Stimulated activated CD4-positive, alpha-beta T cell treated with anti-CD3 and anti-CD28 coated beads, Interleukin-15, amount 100 ng/mL, for 48 hours (primary cell): Measurements from ENCODE around the gene GTPBP3.
"Not testable (repeated sequence)": the region's sequence is repeated elsewhere in the genome, so short reads cannot be mapped to it uniquely, and the experiment has no call there.

ENCODE experiments used
- DNase-seq, 2 donors: peaks; one replicate each; pipeline ENCODE4 v3.0.0-alpha.2; 2020; ENCODE audit warnings: low read depth in 2 of 2

GTPBP3 gene

GRCh38 chr19:17336872-17337674, at the start of gene GTPBP3:
Gene GTPBP3, plus strand, starts transcription at chr19:17337553. Its CDS starts 59 bp downstream, at chr19:17337612.
- DNase-seq, result peak; percentile 95 to 96

- DNase-seq, result peak in 1 of 2 donors; percentile 63
These were observed 47.9 kb upstream of the GTPBP3 start for GRCh38 chr19:17289489-17289888.

DNA sequence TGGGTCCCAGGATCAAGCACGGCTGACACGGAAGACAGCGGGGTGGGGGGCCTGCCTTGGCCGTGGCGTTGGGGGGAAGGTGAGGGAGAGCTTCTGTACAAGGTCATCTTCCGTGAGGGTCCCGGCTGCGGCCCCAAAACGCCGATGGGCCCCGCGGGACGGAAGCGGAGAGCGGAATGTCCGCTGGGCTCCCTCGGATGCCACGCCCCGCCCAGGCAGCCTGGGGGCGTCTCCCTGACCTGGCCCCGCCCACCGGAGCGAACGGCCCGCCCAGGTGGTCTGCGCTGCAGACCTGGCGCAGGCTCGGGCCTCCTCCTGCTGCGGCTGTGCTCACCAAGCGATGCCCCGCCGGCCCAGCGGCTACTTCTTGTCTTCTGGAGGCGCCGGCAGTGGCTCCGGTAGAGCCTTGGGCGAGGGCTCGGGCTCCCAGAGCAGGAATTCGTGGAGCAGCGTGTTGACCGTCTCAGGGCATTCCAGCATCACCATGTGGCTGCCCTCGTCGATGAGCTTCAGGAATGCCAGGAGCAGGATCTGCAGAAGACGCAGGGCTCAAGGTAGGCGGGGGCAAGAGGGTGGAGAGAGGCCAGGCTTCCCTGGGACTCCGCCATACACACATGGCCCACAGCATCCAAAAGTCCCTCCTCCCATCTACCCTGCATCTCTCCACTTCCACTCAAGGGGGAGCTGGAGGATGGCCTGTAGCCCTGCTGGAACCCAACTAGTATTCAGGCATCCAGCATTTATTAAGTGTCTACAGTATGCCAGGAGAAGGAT, 44.9 kb upstream of the GTPBP3 start:
- peak in 1 of 2 donors; percentile 84 for DNase-seq

GRCh38 chr19:17293605-17294004, 43.7 kb upstream of the GTPBP3 start:
- DNase-seq, result no peak

DNA sequence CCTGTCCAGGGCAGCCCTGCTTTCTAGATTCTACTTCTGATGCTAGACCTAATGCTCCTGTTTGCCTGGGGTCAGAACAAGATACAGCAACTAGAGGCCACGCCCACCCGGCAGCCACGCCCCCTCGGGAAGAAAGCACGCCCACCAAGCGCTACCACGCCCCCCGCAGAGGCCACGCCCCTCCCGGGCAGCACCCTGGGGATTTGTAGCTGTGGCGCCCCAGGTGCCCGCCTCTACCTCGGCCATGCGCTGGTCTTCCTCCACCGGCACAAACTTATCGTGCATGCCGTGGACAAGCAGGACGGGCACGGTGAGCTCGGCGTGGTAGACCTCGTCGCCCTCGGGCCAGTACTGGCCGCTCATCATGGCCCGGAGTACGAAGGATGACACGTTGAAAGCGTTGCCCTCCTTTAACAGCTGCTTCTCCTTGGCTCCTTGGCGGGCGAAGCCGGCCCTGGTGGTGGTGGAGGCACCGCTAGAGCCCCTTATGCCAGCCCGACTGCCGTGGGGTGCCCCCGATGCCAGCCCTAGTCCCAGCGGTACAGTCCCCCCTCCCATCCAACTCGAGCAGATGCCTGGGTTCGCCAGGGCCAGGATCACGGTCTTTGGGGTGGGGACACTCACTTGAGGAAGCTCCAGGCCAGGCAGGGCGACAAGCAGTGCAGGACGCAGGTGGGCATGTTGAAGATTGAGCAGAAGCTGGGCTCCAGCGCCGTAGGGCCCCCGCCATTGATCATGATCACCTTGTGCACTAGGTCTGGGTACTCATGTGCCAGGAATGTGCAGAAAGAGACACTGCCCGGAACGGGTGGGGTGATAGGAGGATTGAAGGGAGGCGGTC, 43.1 kb upstream of the GTPBP3 start:
- no peak for DNase-seq

GRCh38 chr19:17295551-17295950, 41.8 kb upstream of the GTPBP3 start:
- not testable (repeated sequence) for DNase-seq

DNA sequence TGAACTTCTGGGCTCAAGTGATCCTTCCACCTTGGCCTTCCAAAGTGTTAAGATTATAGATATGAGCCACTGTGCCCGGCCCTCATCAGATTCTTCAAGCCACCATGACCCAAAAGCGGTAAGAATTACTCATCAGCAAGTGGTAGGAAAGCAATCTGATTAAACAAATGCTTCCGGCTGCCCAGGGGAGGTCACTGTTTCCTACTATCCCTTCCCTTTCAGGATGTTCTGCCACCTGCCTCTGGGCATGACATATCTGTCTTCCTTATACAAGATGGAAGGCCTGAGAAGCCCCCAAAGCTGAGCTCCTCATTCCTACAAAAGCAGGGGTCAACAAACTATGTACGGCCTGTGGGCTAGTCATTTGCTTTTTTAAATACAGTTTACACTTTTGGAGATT, 41.1 kb upstream of the GTPBP3 start:
- no peak for DNase-seq

DNA sequence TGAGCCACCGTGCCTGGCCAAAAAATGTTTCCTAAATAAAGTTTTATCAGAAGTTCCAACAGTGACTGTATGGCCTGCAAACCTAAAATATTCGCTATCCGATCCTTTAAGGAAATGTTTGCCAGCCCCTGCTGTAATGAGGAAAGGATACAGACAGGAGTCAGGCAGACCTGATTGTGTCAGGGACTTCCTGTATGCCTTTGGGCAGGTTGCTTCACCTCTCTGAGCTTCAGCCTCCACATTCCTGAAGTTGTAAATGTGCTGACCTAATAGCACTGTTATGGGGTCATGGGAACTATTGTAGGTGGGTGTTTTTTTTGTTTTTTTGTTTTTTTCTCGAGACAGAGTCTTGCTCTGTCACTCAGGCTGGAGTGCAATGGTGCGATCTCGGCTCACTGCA, 40.4 kb upstream of the GTPBP3 start:
- DNase-seq, result no peak

GRCh38 chr19:17300992-17301619, 36.2 kb upstream of the GTPBP3 start:
- no peak for DNase-seq

- no peak for DNase-seq
These were observed 34.8 kb upstream of the GTPBP3 start for GRCh38 chr19:17302391-17303166.

DNA sequence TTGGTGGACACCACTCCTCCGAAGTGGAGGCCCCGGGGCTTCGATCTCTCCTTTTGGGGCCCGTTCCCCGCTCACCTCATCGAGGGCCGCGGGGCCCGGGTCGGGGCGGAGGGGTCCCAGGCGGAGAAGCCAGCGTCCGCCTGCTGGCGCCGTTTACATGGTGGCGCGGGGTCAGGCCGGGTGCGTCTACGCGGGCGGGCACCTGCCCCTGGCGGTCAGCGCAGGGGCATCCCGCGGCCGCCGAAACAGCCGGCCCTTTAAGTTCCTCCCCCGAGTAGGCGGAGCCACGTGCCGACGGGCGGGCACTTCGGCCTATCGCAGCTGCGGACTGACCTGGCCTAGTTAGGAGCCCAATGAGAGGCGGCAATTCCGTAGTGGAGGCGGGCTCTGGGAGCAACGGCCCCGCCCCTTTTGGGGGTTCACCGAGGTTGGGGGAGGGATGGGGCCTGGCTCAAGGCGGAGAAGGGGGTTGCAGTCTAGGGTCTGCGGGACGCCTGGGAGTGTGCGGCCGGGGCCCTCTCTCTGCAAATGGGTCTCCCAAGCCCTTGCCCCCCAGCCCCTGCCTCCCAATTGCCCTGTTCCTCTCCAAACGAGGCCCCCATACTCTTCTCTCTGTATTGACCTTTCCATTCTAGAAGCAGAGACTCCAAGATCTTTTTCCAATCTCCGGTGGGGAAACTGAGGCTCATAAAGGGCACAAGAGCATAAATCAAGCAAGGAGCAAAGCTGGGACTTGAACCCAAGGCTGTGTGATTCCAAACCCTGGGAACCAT, 34.0 kb upstream of the GTPBP3 start, which contains the start of gene ABHD8:
Gene ABHD8, minus strand, starts transcription at position 259 of the 773 bp plus-strand sequence. CDS start 1,809 bp downstream, outside the sequence.
- peak; percentile 91 to 94 for DNase-seq

- no peak for DNase-seq
These were observed 33.4 kb upstream of the GTPBP3 start for GRCh38 chr19:17303940-17304267.

GRCh38 chr19:17304386-17305215, 32.8 kb upstream of the GTPBP3 start:
- DNase-seq, result no peak

- no peak for DNase-seq
These were observed 32.2 kb upstream of the GTPBP3 start for GRCh38 chr19:17305216-17305516.

GRCh38 chr19:17305517-17306284, 31.7 kb upstream of the GTPBP3 start, which contains the start of gene MRPL34:
Gene MRPL34, plus strand, starts transcription at chr19:17305872. Its CDS starts 21 bp downstream, at chr19:17305893.
- DNase-seq, result peak; percentile 91 to 97

- no peak for DNase-seq
These were observed 31.1 kb upstream of the GTPBP3 start for GRCh38 chr19:17306285-17306714.

GRCh38 chr19:17307876-17308377, 29.4 kb upstream of the GTPBP3 start:
- DNase-seq, result no peak
